Measurements from ENCODE around the gene PHF21B.

PHF21B gene

GRCh38 chr22:45042263-45042662, 32.5 kb upstream of the PHF21B start:
- no peaks in the 10 kb centered on the region for H3K9me3 ChIP-seq (ENCODE audit: control insufficient read depth, low read length)
- no peak overlapping the region for H3K27ac ChIP-seq (ENCODE audit: low read depth, low read length, severe bottlenecking)
- H3K4me3 ChIP-seq (ENCODE audit: extremely low read depth, insufficient read depth, low read length, poor library complexity, severe bottlenecking), result no peak overlapping the region
- WGBS, 2 experiments (ENCODE audit: insufficient coverage in 2 of 2), result 80 to 96% methylated on average over 4 to 8 of the region's 8 CpGs
- no peaks in the 10 kb centered on the region for H3K4me1 ChIP-seq (ENCODE audit: control insufficient read depth, insufficient read depth, low read length, poor library complexity, severe bottlenecking)
- H3K36me3 ChIP-seq (ENCODE audit: control insufficient read depth, insufficient read depth, low read length), result no peaks in the 10 kb centered on the region

- Histone ChIP-seq H3K9me3 (ENCODE audit: control insufficient read depth, low read length) (no peaks in the 10 kb centered on the region), H3K27ac (ENCODE audit: low read depth, low read length, severe bottlenecking) (no peak overlapping the region), H3K4me3 (ENCODE audit: extremely low read depth, insufficient read depth, low read length, poor library complexity, severe bottlenecking) (no peak overlapping the region), H3K4me1 (ENCODE audit: control insufficient read depth, insufficient read depth, low read length, poor library complexity, severe bottlenecking) (no peaks in the 10 kb centered on the region), H3K36me3 (ENCODE audit: control insufficient read depth, insufficient read depth, low read length) (no peaks in the 10 kb centered on the region)
- 90 to 93% methylated on average over 2 to 6 of the region's 8 CpGs for WGBS, 2 experiments (ENCODE audit: insufficient coverage in 2 of 2)
Measured at GRCh38 chr22:45039133-45039532, 29.3 kb upstream of the PHF21B start.

GRCh38 chr22:45036154-45036553, 26.3 kb upstream of the PHF21B start:
- H3K36me3 ChIP-seq (ENCODE audit: control insufficient read depth, insufficient read depth, low read length), result no peaks in the 10 kb centered on the region
- WGBS, 2 experiments (ENCODE audit: insufficient coverage in 2 of 2), result 95% methylated on average over 11 to 15 of the region's 15 CpGs
- H3K9me3 ChIP-seq (ENCODE audit: control insufficient read depth, low read length), result no peaks in the 10 kb centered on the region
- no peaks in the 10 kb centered on the region for H3K4me1 ChIP-seq (ENCODE audit: control insufficient read depth, insufficient read depth, low read length, poor library complexity, severe bottlenecking)
- H3K4me3 ChIP-seq (ENCODE audit: extremely low read depth, insufficient read depth, low read length, poor library complexity, severe bottlenecking), result no peak overlapping the region
- H3K27ac ChIP-seq (ENCODE audit: low read depth, low read length, severe bottlenecking), result no peak overlapping the region

GRCh38 chr22:45034821-45035220, 25.0 kb upstream of the PHF21B start:
- WGBS, 2 experiments (ENCODE audit: insufficient coverage in 2 of 2), result 95 to 96% methylated on average over 7 to 8 of the region's 8 CpGs
- H3K4me3 ChIP-seq (ENCODE audit: extremely low read depth, insufficient read depth, low read length, poor library complexity, severe bottlenecking), result no peak overlapping the region
- H3K27ac ChIP-seq (ENCODE audit: low read depth, low read length, severe bottlenecking), result no peak overlapping the region
- H3K4me1 ChIP-seq (ENCODE audit: control insufficient read depth, insufficient read depth, low read length, poor library complexity, severe bottlenecking), result no peaks in the 10 kb centered on the region
- H3K36me3 ChIP-seq (ENCODE audit: control insufficient read depth, insufficient read depth, low read length), result no peaks in the 10 kb centered on the region
- H3K9me3 ChIP-seq (ENCODE audit: control insufficient read depth, low read length), result no peaks in the 10 kb centered on the region

GRCh38 chr22:45034156-45034555, 24.4 kb upstream of the PHF21B start:
- WGBS, 2 experiments (ENCODE audit: insufficient coverage in 2 of 2), result 94 to 97% methylated on average over 7 to 9 of the region's 10 CpGs
- no peak overlapping the region for H3K4me3 ChIP-seq (ENCODE audit: extremely low read depth, insufficient read depth, low read length, poor library complexity, severe bottlenecking)

GRCh38 chr22:45033136-45033535, 23.3 kb upstream of the PHF21B start:
- no peak overlapping the region for H3K27ac ChIP-seq (ENCODE audit: low read depth, low read length, severe bottlenecking)
- H3K9me3 ChIP-seq (ENCODE audit: control insufficient read depth, low read length), result no peaks in the 10 kb centered on the region
- H3K4me1 ChIP-seq (ENCODE audit: control insufficient read depth, insufficient read depth, low read length, poor library complexity, severe bottlenecking), result no peaks in the 10 kb centered on the region
- WGBS, 2 experiments (ENCODE audit: insufficient coverage in 2 of 2), result 80% methylated on average over 1 of the region's 2 CpGs; no CpG with 5 or more reads in 1 of the 2 experiments
- no peak overlapping the region for H3K4me3 ChIP-seq (ENCODE audit: extremely low read depth, insufficient read depth, low read length, poor library complexity, severe bottlenecking)
- H3K36me3 ChIP-seq (ENCODE audit: control insufficient read depth, insufficient read depth, low read length), result no peaks in the 10 kb centered on the region

More at GRCh38 chr22:45034156-45034555, 24.4 kb upstream of the PHF21B start:
- H3K36me3 ChIP-seq (ENCODE audit: control insufficient read depth, insufficient read depth, low read length), result no peaks in the 10 kb centered on the region
- H3K9me3 ChIP-seq (ENCODE audit: control insufficient read depth, low read length), result no peaks in the 10 kb centered on the region
- H3K4me1 ChIP-seq (ENCODE audit: control insufficient read depth, insufficient read depth, low read length, poor library complexity, severe bottlenecking), result no peaks in the 10 kb centered on the region
- no peak overlapping the region for H3K27ac ChIP-seq (ENCODE audit: low read depth, low read length, severe bottlenecking)

- Histone ChIP-seq H3K36me3 (ENCODE audit: control insufficient read depth, insufficient read depth, low read length) (no peaks in the 10 kb centered on the region), H3K9me3 (ENCODE audit: control insufficient read depth, low read length) (no peaks in the 10 kb centered on the region), H3K4me3 (ENCODE audit: extremely low read depth, insufficient read depth, low read length, poor library complexity, severe bottlenecking) (no peak overlapping the region), H3K27ac (ENCODE audit: low read depth, low read length, severe bottlenecking) (no peak overlapping the region), H3K4me1 (ENCODE audit: control insufficient read depth, insufficient read depth, low read length, poor library complexity, severe bottlenecking) (no peaks in the 10 kb centered on the region)
- 67 to 81% methylated on average over 1 of the region's 1 CpG for WGBS, 2 experiments (ENCODE audit: insufficient coverage in 2 of 2)
Measured at GRCh38 chr22:45031629-45032403, 22.0 kb upstream of the PHF21B start.

GRCh38 chr22:45029501-45029900, 19.7 kb upstream of the PHF21B start:
- whole genome bisulfite sequencing, 2 experiments (ENCODE audit: insufficient coverage in 2 of 2), result 73 to 87% methylated on average over 3 to 4 of the region's 6 CpGs
- no peaks in the 10 kb centered on the region for H3K9me3 ChIP-seq (ENCODE audit: control insufficient read depth, low read length)
- H3K36me3 ChIP-seq (ENCODE audit: control insufficient read depth, insufficient read depth, low read length), result no peaks in the 10 kb centered on the region
- no peak overlapping the region for H3K27ac ChIP-seq (ENCODE audit: low read depth, low read length, severe bottlenecking)
- H3K4me1 ChIP-seq (ENCODE audit: control insufficient read depth, insufficient read depth, low read length, poor library complexity, severe bottlenecking), result no peaks in the 10 kb centered on the region
- H3K4me3 ChIP-seq (ENCODE audit: extremely low read depth, insufficient read depth, low read length, poor library complexity, severe bottlenecking), result no peak overlapping the region

GRCh38 chr22:45026511-45026910, 16.7 kb upstream of the PHF21B start:
- Histone ChIP-seq H3K4me3 (ENCODE audit: extremely low read depth, insufficient read depth, low read length, poor library complexity, severe bottlenecking) (no peak overlapping the region), H3K36me3 (ENCODE audit: control insufficient read depth, insufficient read depth, low read length) (no peaks in the 10 kb centered on the region), H3K4me1 (ENCODE audit: control insufficient read depth, insufficient read depth, low read length, poor library complexity, severe bottlenecking) (no peaks in the 10 kb centered on the region), H3K27ac (ENCODE audit: low read depth, low read length, severe bottlenecking) (no peak overlapping the region), H3K9me3 (ENCODE audit: control insufficient read depth, low read length) (no peaks in the 10 kb centered on the region)
- 90 to 93% methylated on average over 5 of the region's 6 CpGs for WGBS, 2 experiments (ENCODE audit: insufficient coverage in 2 of 2)

- Histone ChIP-seq H3K9me3 (ENCODE audit: control insufficient read depth, low read length) (no peaks in the 10 kb centered on the region), H3K27ac (ENCODE audit: low read depth, low read length, severe bottlenecking) (no peak overlapping the region), H3K36me3 (ENCODE audit: control insufficient read depth, insufficient read depth, low read length) (no peaks in the 10 kb centered on the region), H3K4me3 (ENCODE audit: extremely low read depth, insufficient read depth, low read length, poor library complexity, severe bottlenecking) (no peak overlapping the region), H3K4me1 (ENCODE audit: control insufficient read depth, insufficient read depth, low read length, poor library complexity, severe bottlenecking) (no peaks in the 10 kb centered on the region)
- WGBS, 2 experiments (ENCODE audit: insufficient coverage in 2 of 2), result 32 to 47% methylated on average over 6 to 8 of the region's 9 CpGs
Measured at GRCh38 chr22:45023431-45023830, 13.6 kb upstream of the PHF21B start.

GRCh38 chr22:45019861-45020655, 10.3 kb upstream of the PHF21B start:
- H3K27ac ChIP-seq (ENCODE audit: low read depth, low read length, severe bottlenecking), result no peak overlapping the region
- no peak overlapping the region for H3K4me3 ChIP-seq (ENCODE audit: extremely low read depth, insufficient read depth, low read length, poor library complexity, severe bottlenecking)
- no peaks in the 10 kb centered on the region for H3K36me3 ChIP-seq (ENCODE audit: control insufficient read depth, insufficient read depth, low read length)
- no peaks in the 10 kb centered on the region for H3K4me1 ChIP-seq (ENCODE audit: control insufficient read depth, insufficient read depth, low read length, poor library complexity, severe bottlenecking)
- H3K9me3 ChIP-seq (ENCODE audit: control insufficient read depth, low read length), result no peaks in the 10 kb centered on the region
- WGBS, 2 experiments (ENCODE audit: insufficient coverage in 2 of 2), result 78 to 81% methylated on average over 15 of the region's 16 CpGs

All from mesodermal cell (in vitro differentiated cells).